Measurements from ENCODE around the gene COBLL1.
A peak's percentile ranks its signal among the peaks of the same experiment; 100 is the strongest.
"Not testable (repeated sequence)": the region's sequence is repeated elsewhere in the genome, so short reads cannot be mapped to it uniquely, and the experiment has no call there.

The COBLL1 gene

DNA sequence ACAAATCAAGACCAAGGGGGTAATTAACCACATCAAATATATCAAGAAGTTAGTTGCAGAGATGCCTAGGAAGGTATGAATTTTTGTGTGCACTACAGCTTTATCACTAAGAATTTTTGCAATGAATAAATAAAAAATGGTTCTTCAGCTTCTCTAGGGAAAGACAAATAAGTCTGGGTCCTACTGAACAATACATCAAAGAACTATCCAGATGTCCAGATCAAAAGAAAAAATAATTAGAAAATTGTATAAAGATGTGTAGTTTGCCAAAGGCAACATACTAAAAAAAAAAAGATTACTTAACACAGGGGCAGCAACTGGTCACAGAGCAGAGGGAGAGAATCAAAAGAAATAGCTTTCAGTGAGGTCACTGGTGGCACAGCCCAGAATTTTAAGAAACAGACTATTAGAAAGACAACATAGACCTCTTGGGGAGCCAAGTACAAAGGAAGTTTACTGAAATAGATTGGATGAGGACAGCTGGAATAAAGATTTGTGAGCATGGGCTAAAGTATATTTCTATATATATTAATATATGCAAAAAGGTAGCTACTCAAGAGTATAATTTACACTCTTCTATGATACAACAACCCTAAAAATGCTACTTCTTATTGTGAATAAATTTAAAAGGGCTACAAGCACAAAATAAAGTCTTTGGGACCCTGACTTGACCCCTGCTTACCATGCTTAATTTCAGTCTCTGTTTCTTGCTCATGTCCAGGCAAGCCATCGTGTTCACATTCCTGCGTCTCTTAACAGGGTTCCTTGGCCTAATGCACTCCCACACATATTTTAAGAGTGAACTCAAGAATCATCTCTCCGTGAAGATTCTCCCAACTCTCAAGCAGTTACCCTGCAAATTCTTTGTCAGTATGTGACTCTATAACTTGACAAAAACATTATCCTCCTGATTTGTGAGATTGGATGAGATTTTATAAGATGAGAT lies 121.4 kb downstream of the COBLL1 start:
- Histone ChIP-seq H3K4me1 (ENCODE audit: control insufficient read depth in 2 of 2, insufficient read depth in 2 of 2, low read length in 2 of 2) (no peaks in the 10 kb centered on the region), H3K27me3 (ENCODE audit: control insufficient read depth in 2 of 2, insufficient read depth in 2 of 2, low read length in 2 of 2) (no peaks in the 10 kb centered on the region), H3K36me3 (ENCODE audit: control insufficient read depth in 2 of 2, insufficient read depth in 2 of 2, low read length in 2 of 2) (peaks cover 3 to 6% of the 10 kb centered on the region in 2 donors), H3K9me3 (ENCODE audit: control insufficient read depth in 2 of 2, low read length in 2 of 2) (no peaks in the 10 kb centered on the region), H3K9ac (ENCODE audit: low read depth in 1 of 2, low read length in 2 of 2) (no peak overlapping the region), H3K4me3 (ENCODE audit: low read length in 2 of 2) (no peak overlapping the region), H3K27ac (ENCODE audit: low read depth in 2 of 2, low read length in 2 of 2) (no peak overlapping the region)

DNA sequence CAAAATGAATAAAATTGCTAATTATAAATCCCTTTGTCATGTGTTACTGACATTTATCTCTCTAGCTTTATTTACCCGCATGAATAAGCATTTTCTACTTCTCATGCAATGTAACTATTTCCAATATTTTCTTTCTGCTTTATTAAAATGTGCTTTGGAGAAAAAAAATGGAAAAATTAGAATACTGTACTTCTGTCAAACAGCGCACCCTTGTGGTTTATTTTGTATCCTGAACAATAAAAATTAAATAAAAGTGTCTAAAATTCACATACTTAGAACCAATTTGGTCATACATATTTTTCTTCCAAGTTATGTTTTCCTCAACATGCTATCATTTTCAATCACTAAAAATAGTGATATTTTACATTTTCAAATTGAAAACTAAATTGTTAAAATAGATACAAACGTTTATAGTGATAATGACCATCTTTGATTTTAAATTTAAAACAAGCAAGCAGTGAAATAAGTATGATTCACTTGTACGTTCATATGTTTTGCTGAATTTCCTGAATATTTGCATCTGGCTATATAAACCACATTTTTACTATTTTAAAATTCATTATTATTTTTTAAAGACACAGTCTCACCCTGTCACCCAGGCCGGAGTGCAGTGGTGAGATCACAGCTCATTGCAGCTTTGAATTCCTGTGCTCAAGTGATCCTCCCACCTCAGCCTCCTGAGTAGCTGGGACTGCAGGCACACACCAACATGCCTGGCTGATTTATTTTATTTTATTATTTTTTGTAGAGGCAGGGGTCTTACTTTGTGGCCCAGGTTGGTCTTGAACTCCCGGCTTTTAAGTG lies 124.4 kb downstream of the COBLL1 start:
- H3K9ac ChIP-seq (ENCODE audit: low read depth in 1 of 2, low read length in 2 of 2) = no peak overlapping the region
- no peak overlapping the region for H3K27ac ChIP-seq (ENCODE audit: low read depth in 2 of 2, low read length in 2 of 2)

DNA sequence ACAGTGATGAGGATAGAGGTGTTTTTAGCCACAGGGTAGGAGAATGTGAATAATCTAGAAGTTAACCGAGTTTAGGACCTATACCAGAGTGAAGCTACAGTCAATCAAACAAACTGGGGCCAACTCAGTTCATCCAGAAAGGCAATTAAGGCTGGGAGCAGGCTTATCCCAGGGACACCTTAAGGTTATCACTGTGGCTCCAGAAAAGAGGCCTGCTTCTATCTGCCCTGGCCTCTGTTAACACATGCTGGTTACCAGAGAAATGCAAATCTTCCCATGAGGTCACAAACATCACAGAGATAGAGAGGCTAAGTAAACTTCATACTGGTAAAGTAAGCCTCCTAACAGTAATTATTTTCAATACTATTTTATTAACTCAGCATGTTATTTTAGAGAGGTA lies 127.2 kb downstream of the COBLL1 start:
- Histone ChIP-seq H3K27me3 (ENCODE audit: control insufficient read depth in 2 of 2, insufficient read depth in 2 of 2, low read length in 2 of 2) (no peaks in the 10 kb centered on the region), H3K9me3 (ENCODE audit: control insufficient read depth in 2 of 2, low read length in 2 of 2) (no peaks in the 10 kb centered on the region), H3K4me1 (ENCODE audit: control insufficient read depth in 2 of 2, insufficient read depth in 2 of 2, low read length in 2 of 2) (peaks cover 0 to 7% of the 10 kb centered on the region in 2 donors), H3K36me3 (ENCODE audit: control insufficient read depth in 2 of 2, insufficient read depth in 2 of 2, low read length in 2 of 2) (peaks cover 0 to 3% of the 10 kb centered on the region in 2 donors), H3K4me3 (ENCODE audit: low read length in 2 of 2) (no peak overlapping the region), H3K27ac (ENCODE audit: low read depth in 2 of 2, low read length in 2 of 2) (no peak overlapping the region), H3K9ac (ENCODE audit: low read depth in 1 of 2, low read length in 2 of 2) (no peak overlapping the region)

More for the DNA sequence above, 124.4 kb downstream of the COBLL1 start:
- no peaks in the 10 kb centered on the region for H3K9me3 ChIP-seq (ENCODE audit: control insufficient read depth in 2 of 2, low read length in 2 of 2)
- no peaks in the 10 kb centered on the region for H3K27me3 ChIP-seq (ENCODE audit: control insufficient read depth in 2 of 2, insufficient read depth in 2 of 2, low read length in 2 of 2)
- no peak overlapping the region for H3K4me3 ChIP-seq (ENCODE audit: low read length in 2 of 2)
- peaks cover 3 to 6% of the 10 kb centered on the region in 2 donors for H3K36me3 ChIP-seq (ENCODE audit: control insufficient read depth in 2 of 2, insufficient read depth in 2 of 2, low read length in 2 of 2)
- H3K4me1 ChIP-seq (ENCODE audit: control insufficient read depth in 2 of 2, insufficient read depth in 2 of 2, low read length in 2 of 2) = no peaks in the 10 kb centered on the region

DNA sequence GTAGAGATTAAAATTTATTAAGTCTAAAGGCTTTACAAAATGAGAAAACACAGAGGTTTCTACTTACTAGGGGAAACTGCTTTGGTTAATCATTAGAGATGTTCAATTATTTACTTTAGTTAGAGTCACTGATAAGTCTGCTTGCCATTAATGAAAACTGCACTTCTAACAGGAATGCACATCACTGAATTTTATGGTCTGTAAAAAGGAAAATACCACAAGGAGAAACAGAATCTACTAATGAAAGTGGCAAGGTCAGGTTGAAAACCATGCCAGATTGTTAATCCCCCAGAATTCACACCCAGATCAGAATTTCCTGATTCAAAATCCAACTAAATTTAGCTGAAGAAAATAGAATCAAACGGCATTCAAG lies 129.9 kb downstream of the COBLL1 start:
- Histone ChIP-seq H3K4me1 (ENCODE audit: control insufficient read depth in 2 of 2, insufficient read depth in 2 of 2, low read length in 2 of 2) (peaks cover 0 to 7% of the 10 kb centered on the region in 2 donors), H3K27ac (ENCODE audit: low read depth in 2 of 2, low read length in 2 of 2) (no peak overlapping the region)

DNA sequence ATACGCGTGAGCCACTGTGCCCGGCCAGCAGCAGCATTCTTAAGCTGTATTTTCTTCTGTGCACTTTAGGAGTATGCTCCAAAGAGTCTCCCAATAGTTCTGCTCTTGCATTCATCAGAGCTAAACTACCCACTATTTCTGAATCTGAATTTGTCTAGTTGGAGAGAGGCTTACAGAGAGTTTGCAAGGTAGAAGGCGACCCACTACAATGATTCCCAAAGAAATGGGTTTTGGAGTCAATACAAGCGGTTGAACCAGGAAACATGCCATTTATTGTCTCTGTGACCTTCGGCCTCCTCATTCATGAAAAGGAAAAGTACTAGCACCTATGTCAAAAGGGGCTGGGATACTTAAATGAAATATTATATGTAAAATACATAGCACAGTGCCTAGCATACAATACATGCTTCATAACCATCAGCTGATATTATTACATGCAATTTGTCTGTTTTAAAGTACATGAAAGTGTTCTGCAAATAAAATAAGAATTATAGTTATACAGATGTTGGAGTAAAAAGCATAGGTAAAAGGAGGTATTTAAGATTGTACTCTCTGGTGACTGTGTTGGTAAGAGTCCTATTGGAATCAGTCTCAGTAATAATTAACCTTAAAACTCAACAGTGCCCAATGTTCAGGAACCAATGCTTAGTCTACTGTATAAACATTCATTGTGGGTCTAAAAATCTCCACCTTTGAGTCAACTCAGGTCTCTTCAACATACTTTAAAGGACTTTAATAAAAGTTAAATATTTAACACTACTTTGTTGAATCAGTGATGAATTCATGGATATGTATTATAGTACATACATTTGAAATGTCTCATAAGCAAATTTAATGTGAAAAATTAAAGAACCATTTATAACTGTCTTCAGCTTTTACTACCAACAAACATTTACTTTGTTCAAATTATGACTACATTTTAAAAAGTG lies 130.5 kb downstream of the COBLL1 start:
- peaks cover 0 to 7% of the 10 kb centered on the region in 2 donors for H3K4me1 ChIP-seq (ENCODE audit: control insufficient read depth in 2 of 2, insufficient read depth in 2 of 2, low read length in 2 of 2)

More for the DNA sequence above, 129.9 kb downstream of the COBLL1 start:
- H3K9ac ChIP-seq (ENCODE audit: low read depth in 1 of 2, low read length in 2 of 2) = no peak overlapping the region
- no peak overlapping the region for H3K4me3 ChIP-seq (ENCODE audit: low read length in 2 of 2)
- no peaks in the 10 kb centered on the region for H3K36me3 ChIP-seq (ENCODE audit: control insufficient read depth in 2 of 2, insufficient read depth in 2 of 2, low read length in 2 of 2)
- no peaks in the 10 kb centered on the region for H3K9me3 ChIP-seq (ENCODE audit: control insufficient read depth in 2 of 2, low read length in 2 of 2)
- no peaks in the 10 kb centered on the region for H3K27me3 ChIP-seq (ENCODE audit: control insufficient read depth in 2 of 2, insufficient read depth in 2 of 2, low read length in 2 of 2)

DNA sequence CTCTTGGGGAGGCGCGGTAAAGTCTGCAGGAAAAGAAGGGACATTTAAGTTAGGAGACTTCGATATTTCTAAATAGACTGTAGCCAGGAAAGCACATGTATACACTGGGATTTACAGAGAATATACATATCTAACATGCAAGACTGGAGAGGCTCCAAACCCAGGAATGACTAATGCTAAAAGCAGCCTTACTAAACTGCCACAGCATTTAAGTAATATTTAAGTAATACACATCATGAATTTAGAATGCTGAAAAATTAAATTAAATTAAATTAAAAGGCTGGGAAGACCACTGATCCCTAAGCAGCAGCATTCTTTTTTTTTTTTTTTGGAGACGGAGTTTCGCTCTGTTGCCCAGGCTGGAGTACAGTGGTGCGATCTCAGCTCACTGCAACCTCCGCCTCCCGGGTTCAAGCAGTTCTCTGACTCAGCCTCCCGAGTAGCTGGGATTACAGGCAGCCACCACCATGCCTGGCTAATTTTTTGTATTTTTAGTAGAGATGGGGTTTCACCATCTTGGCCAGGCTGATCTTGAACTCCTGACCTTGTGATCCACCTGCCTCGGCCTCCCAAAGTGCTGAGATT lies 131.3 kb downstream of the COBLL1 start:
- not testable (repeated sequence) for H3K4me3 ChIP-seq (ENCODE audit: low read length in 2 of 2); H3K4me1 ChIP-seq (ENCODE audit: control insufficient read depth in 2 of 2, insufficient read depth in 2 of 2, low read length in 2 of 2); H3K27me3 ChIP-seq (ENCODE audit: control insufficient read depth in 2 of 2, insufficient read depth in 2 of 2, low read length in 2 of 2); H3K9ac ChIP-seq (ENCODE audit: low read depth in 1 of 2, low read length in 2 of 2); H3K9me3 ChIP-seq (ENCODE audit: control insufficient read depth in 2 of 2, low read length in 2 of 2); H3K36me3 ChIP-seq (ENCODE audit: control insufficient read depth in 2 of 2, insufficient read depth in 2 of 2, low read length in 2 of 2)
- peak overlapping the region in 1 of 2 donors; percentile 42 for H3K27ac ChIP-seq (ENCODE audit: low read depth in 2 of 2, low read length in 2 of 2)

More for the DNA sequence above, 130.5 kb downstream of the COBLL1 start:
- Histone ChIP-seq H3K9ac (ENCODE audit: low read depth in 1 of 2, low read length in 2 of 2) (no peak overlapping the region), H3K4me3 (ENCODE audit: low read length in 2 of 2) (no peak overlapping the region), H3K9me3 (ENCODE audit: control insufficient read depth in 2 of 2, low read length in 2 of 2) (no peaks in the 10 kb centered on the region), H3K36me3 (ENCODE audit: control insufficient read depth in 2 of 2, insufficient read depth in 2 of 2, low read length in 2 of 2) (no peaks in the 10 kb centered on the region), H3K27me3 (ENCODE audit: control insufficient read depth in 2 of 2, insufficient read depth in 2 of 2, low read length in 2 of 2) (no peaks in the 10 kb centered on the region), H3K27ac (ENCODE audit: low read depth in 2 of 2, low read length in 2 of 2) (peak overlapping the region in 1 of 2 donors; percentile 42)

DNA sequence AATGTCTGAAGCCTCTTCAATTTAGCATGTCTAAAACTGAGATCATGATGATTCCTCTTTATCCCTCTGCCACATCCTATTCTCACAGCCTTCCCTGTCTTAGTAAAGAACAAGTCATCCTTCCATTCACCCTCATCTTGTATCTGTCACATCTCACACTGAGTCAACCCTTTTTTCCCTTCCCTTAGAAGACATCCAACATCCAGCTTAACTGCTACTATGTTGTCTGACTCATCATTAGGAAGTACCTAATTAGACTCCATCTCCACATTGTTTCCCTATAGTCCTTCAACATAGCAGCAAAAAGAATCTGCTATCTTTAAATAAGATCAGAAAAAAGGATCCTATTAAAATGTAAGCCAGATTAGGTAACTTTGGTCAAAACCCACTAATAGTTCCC lies 135.1 kb downstream of the COBLL1 start:
- peaks cover 0 to 2% of the 10 kb centered on the region in 2 donors for H3K36me3 ChIP-seq (ENCODE audit: control insufficient read depth in 2 of 2, insufficient read depth in 2 of 2, low read length in 2 of 2)

DNA sequence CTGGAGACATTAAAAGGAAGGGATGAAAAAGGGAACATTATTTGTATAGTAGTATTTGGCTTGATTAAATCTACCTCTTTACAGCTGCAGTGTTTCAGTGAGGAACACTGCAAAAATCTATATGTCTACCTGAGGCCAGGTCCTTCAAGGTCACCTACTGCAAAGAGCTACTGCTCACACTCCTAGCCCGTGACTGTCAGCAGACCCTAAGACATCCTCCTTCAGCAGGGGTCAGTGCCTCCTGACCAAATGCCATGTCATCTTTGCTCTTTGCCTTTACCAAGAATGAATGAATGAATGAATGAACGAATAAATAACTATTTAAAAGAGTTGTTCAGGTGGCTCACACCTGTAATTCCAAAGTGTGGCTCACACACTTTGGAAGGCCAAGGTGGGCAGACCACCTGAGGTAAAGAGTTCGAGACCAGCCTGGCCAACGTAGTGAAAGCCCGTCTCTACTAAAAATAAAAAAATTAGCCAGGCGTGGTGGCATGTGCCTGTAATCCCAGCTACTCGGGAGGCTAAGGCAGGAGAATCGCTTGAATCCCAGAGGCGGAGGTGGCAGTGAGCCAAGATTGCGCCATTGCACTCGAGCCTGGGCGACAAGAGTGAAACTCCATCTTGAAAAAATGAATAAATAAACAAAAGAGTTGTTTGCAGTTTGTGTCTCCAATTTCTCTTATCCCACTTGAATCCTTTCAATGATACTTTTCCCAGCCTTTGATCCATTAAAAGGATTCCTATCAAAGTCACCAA lies 136.0 kb downstream of the COBLL1 start:
- Histone ChIP-seq H3K27ac (ENCODE audit: low read depth in 2 of 2, low read length in 2 of 2) (no peak overlapping the region), H3K36me3 (ENCODE audit: control insufficient read depth in 2 of 2, insufficient read depth in 2 of 2, low read length in 2 of 2) (peaks cover 0 to 2% of the 10 kb centered on the region in 2 donors), H3K9me3 (ENCODE audit: control insufficient read depth in 2 of 2, low read length in 2 of 2) (no peaks in the 10 kb centered on the region), H3K4me1 (ENCODE audit: control insufficient read depth in 2 of 2, insufficient read depth in 2 of 2, low read length in 2 of 2) (no peaks in the 10 kb centered on the region), H3K4me3 (ENCODE audit: low read length in 2 of 2) (no peak overlapping the region), H3K9ac (ENCODE audit: low read depth in 1 of 2, low read length in 2 of 2) (no peak overlapping the region), H3K27me3 (ENCODE audit: control insufficient read depth in 2 of 2, insufficient read depth in 2 of 2, low read length in 2 of 2) (no peaks in the 10 kb centered on the region)

More for the DNA sequence above, 135.1 kb downstream of the COBLL1 start:
- no peak overlapping the region for H3K4me3 ChIP-seq (ENCODE audit: low read length in 2 of 2)
- no peak overlapping the region for H3K9ac ChIP-seq (ENCODE audit: low read depth in 1 of 2, low read length in 2 of 2)
- H3K27me3 ChIP-seq (ENCODE audit: control insufficient read depth in 2 of 2, insufficient read depth in 2 of 2, low read length in 2 of 2) = no peaks in the 10 kb centered on the region
- H3K27ac ChIP-seq (ENCODE audit: low read depth in 2 of 2, low read length in 2 of 2) = no peak overlapping the region
- peaks cover 0 to 4% of the 10 kb centered on the region in 2 donors for H3K4me1 ChIP-seq (ENCODE audit: control insufficient read depth in 2 of 2, insufficient read depth in 2 of 2, low read length in 2 of 2)
- H3K9me3 ChIP-seq (ENCODE audit: control insufficient read depth in 2 of 2, low read length in 2 of 2) = no peaks in the 10 kb centered on the region
